ENCODE results near the gene SMARCA2. TPM values are rescaled to one million over a fixed set of nuclear protein-coding genes. Genes with fewer than 3 reads are reported as not detected.

SMARCA2 gene
- polyA plus RNA-seq, 1 donor from 2014 or later = 150 TPM

GRCh38 chr9:2164268-2164667, 149.1 kb downstream of the SMARCA2 start:
- no peaks in the 10 kb centered on the region for H3F3A ChIP-seq (ENCODE audit: insufficient read depth, low read length, poor library complexity, severe bottlenecking)
- no peaks in the 10 kb centered on the region for H3K9me2 ChIP-seq (ENCODE audit: insufficient read depth, low read length)
- no peaks in the 10 kb centered on the region for H3K79me2 ChIP-seq (replicated peaks; ENCODE audit: insufficient read depth, low read length)
- H3K4me3 ChIP-seq (ENCODE audit: low read length) = no peak overlapping the region
- H2AFZ ChIP-seq (ENCODE audit: low read depth, low read length) = no peak overlapping the region
- no peak overlapping the region for H3K27ac ChIP-seq (ENCODE audit: low read length)
- no peaks in the 10 kb centered on the region for H3K36me3 ChIP-seq (ENCODE audit: insufficient read depth, low read length)
- H3K27me3 ChIP-seq (ENCODE audit: insufficient read depth, low read depth, low read length) = no peaks in the 10 kb centered on the region
- TF ChIP-seq EZH2 (IDR thresholded peaks at IDR 0.05; ENCODE audit: borderline replicate concordance, insufficient read depth, low read length, poor library complexity, severe bottlenecking) (no peak), TAF1 (IDR thresholded peaks at IDR 0.05; ENCODE audit: low read depth) (no peak), MXI1 (conservative IDR thresholded peaks at IDR 0.05; ENCODE audit: poor library complexity, severe bottlenecking) (no peak), POLR2AphosphoS5 (IDR thresholded peaks at IDR 0.05) (no peak), REST (IDR thresholded peaks at IDR 0.05; ENCODE audit: borderline replicate concordance) (no peak), EP300 (conservative IDR thresholded peaks at IDR 0.05; ENCODE audit: poor library complexity, severe bottlenecking) (no peak)
- TF ChIP-seq, protein P1, sequence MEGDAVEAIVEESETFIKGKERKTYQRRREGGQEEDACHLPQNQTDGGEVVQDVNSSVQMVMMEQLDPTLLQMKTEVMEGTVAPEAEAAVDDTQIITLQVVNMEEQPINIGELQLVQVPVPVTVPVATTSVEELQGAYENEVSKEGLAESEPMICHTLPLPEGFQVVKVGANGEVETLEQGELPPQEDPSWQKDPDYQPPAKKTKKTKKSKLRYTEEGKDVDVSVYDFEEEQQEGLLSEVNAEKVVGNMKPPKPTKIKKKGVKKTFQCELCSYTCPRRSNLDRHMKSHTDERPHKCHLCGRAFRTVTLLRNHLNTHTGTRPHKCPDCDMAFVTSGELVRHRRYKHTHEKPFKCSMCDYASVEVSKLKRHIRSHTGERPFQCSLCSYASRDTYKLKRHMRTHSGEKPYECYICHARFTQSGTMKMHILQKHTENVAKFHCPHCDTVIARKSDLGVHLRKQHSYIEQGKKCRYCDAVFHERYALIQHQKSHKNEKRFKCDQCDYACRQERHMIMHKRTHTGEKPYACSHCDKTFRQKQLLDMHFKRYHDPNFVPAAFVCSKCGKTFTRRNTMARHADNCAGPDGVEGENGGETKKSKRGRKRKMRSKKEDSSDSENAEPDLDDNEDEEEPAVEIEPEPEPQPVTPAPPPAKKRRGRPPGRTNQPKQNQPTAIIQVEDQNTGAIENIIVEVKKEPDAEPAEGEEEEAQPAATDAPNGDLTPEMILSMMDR (IDR thresholded peaks at IDR 0.05; ENCODE audit: poor library complexity, severe bottlenecking) = no peak
- no peak overlapping the region for H3K9ac ChIP-seq (ENCODE audit: low read length)
- no peaks in the 10 kb centered on the region for H3K9me3 ChIP-seq (ENCODE audit: low read length)
- no peak overlapping the region for H3K4me2 ChIP-seq (ENCODE audit: low read length)
- H4K20me1 ChIP-seq (ENCODE audit: insufficient read depth) = no peaks in the 10 kb centered on the region

DNA sequence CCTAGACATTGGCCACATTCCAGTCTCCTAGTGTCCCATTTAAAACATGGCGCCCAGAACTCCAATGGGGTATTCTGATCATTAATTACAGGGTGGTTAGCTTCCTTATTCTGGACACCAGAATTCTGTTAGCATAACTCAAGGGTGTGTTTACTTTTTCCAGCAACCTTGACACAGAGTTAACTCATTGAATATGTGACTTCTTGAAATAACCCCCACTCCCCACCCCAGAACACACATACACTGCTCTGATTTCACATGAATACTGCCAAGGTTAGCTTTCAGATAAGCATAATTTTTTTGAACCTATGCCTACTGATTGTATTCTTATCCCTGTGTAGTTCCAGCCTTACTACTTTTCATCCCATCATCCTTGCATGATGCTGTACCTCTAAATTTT, 151.1 kb downstream of the SMARCA2 start:
- Histone ChIP-seq H3K27ac (ENCODE audit: low read length) (no peak overlapping the region), H3F3A (ENCODE audit: insufficient read depth, low read length, poor library complexity, severe bottlenecking) (no peaks in the 10 kb centered on the region), H3K4me3 (ENCODE audit: low read length) (no peak overlapping the region), H3K4me2 (ENCODE audit: low read length) (no peak overlapping the region), H3K9ac (ENCODE audit: low read length) (no peak overlapping the region), H3K27me3 (ENCODE audit: insufficient read depth, low read depth, low read length) (no peaks in the 10 kb centered on the region), H2AFZ (ENCODE audit: low read depth, low read length) (no peak overlapping the region), H3K36me3 (ENCODE audit: insufficient read depth, low read length) (no peaks in the 10 kb centered on the region), H3K9me3 (ENCODE audit: low read length) (no peaks in the 10 kb centered on the region), H3K79me2 (replicated peaks; ENCODE audit: insufficient read depth, low read length) (no peaks in the 10 kb centered on the region), H3K9me2 (ENCODE audit: insufficient read depth, low read length) (no peaks in the 10 kb centered on the region), H4K20me1 (ENCODE audit: insufficient read depth) (no peaks in the 10 kb centered on the region)
- TF ChIP-seq REST (IDR thresholded peaks at IDR 0.05; ENCODE audit: borderline replicate concordance) = no peak
- no peak for TF ChIP-seq TAF1 (IDR thresholded peaks at IDR 0.05; ENCODE audit: low read depth)
- no peak for TF ChIP-seq EZH2 (IDR thresholded peaks at IDR 0.05; ENCODE audit: borderline replicate concordance, insufficient read depth, low read length, poor library complexity, severe bottlenecking)
- TF ChIP-seq, protein P1 (IDR thresholded peaks at IDR 0.05; ENCODE audit: poor library complexity, severe bottlenecking) = no peak
- TF ChIP-seq MXI1 (conservative IDR thresholded peaks at IDR 0.05; ENCODE audit: poor library complexity, severe bottlenecking) = no peak
- no peak for TF ChIP-seq RAD21 (conservative IDR thresholded peaks at IDR 0.05)
- TF ChIP-seq SMC3 (conservative IDR thresholded peaks at IDR 0.05; ENCODE audit: poor library complexity) = no peak
- TF ChIP-seq EP300 (conservative IDR thresholded peaks at IDR 0.05; ENCODE audit: poor library complexity, severe bottlenecking) = no peak
- TF ChIP-seq POLR2AphosphoS5 (IDR thresholded peaks at IDR 0.05) = no peak
